HL-60 (cell line): ENCODE data around the gene ACSF3.

Source experiments
- DNase-seq, 2 experiments: peaks; one replicate each; pipeline ENCODE4 v3.0.0-alpha.2; 2010 to 2020; ENCODE audit warnings: low read depth in 1 of 2, low spot score in 1 of 2
- H3K27ac ChIP-seq: fragments of 250-450 bp; sonication (Bioruptor Pico); replicated peaks from 2 replicates; pipeline ENCODE4 v1.5.1; 2020; ENCODE audit warnings: mild to moderate bottlenecking, moderate library complexity
- H3K27me3 ChIP-seq: fragments of 250-450 bp; sonication (Bioruptor Pico); 2 replicates; pipeline ENCODE4 v1.5.1; 2021; ENCODE audit warnings: mild to moderate bottlenecking, moderate library complexity; ENCODE audit not compliant: insufficient read depth, poor library complexity, severe bottlenecking
- H3K4me3 ChIP-seq: replicated peaks from 2 replicates; pipeline ENCODE4 v1.5.1; 2011; ENCODE audit warnings: mild to moderate bottlenecking, control low read depth, low read length; ENCODE audit not compliant: insufficient read depth
- CTCF ChIP-seq: IDR thresholded peaks from one replicate; pipeline ENCODE4 v1.5.1; 2011; ENCODE audit warnings: low read length, control low read depth, inconsistent platforms; ENCODE audit not compliant: insufficient read depth
- GABPA ChIP-seq: IDR thresholded peaks from 2 replicates; pipeline ENCODE4 v1.6.1; 2012; ENCODE audit warnings: low read depth
- POLR2AphosphoS5 ChIP-seq: IDR thresholded peaks from 2 replicates; pipeline ENCODE4 v1.6.1; 2012; ENCODE audit warnings: low read depth
- REST ChIP-seq: IDR thresholded peaks from 2 replicates; pipeline ENCODE4 v1.6.1; 2012; ENCODE audit warnings: low read depth; ENCODE audit not compliant: insufficient replicate concordance
- SPI1 ChIP-seq: IDR thresholded peaks from 2 replicates; pipeline ENCODE4 v1.6.1; 2012; ENCODE audit warnings: low read depth, mild to moderate bottlenecking, borderline replicate concordance

Gene ACSF3

DNA sequence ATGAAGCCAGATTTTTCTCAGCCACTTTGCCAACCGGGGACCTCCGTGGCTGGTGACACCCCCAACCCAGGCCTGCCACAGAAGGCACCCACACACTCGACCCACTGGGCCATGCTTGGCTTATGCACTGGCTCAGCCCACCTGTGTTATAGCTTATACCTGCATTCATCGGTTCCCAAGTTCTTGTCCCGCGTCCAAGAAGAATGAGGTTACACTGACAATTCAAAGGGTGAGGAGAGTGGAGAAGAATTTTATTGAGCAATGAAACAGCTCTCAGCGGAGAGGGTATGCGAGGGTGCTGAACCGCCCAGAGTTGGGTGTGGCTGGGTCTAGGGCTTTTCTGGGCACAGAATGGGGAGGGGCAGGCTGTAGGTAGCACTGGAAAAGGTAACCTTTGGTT, 55.7 kb downstream of the ACSF3 start:
- Histone ChIP-seq H3K4me3 (no peak overlapping the region), H3K27me3 (no peaks in the 10 kb centered on the region)
- DNase-seq = no peak

DNA sequence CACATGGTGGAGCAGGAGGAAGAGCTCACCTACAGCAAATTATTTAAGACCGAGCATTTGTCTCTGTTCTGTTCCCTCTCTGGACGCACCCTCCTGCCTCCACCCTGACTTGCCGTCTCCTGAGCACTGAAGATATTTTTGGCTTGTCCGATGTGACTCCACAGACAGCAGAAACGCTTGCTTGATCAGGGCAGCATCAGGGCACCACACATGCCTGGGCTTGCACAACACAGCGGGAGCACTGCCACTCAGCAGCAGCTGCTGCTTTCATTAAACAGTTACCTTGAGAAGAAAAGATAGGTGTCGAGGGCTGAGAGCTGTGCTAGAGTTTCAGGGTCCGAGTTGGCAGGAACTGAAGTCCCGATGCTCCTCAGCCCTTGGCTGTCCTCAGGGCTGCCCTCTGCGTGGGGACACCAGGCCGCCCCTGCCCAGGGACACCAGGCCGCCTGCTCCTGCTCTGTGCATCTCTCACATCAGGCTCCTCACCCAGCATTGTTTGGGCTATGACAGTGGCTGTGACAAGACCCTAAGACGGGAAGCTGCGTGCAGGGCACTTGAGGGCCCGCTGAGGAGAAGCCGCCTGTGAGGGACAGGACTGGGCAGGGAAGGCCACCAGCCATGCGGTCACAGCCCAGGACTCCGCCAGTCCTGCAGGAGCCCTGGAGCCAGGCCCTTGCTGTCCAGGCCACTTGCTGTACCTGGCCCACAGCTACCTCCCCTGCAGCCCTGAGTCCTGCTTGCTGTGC, 56.6 kb downstream of the ACSF3 start:
- TF ChIP-seq REST = no peak
- Histone ChIP-seq H3K4me3 (no peak overlapping the region), H3K27ac (no peak overlapping the region), H3K27me3 (no peaks in the 10 kb centered on the region)
- no peak for DNase-seq

More for the DNA sequence above, 55.7 kb downstream of the ACSF3 start:
- no peak overlapping the region for H3K27ac ChIP-seq
- no peak for TF ChIP-seq REST
- no peak for TF ChIP-seq CTCF
- no peak for TF ChIP-seq POLR2AphosphoS5
- TF ChIP-seq GABPA = no peak
- TF ChIP-seq SPI1 = no peak

GRCh38 chr16:89150981-89151380, 57.3 kb downstream of the ACSF3 start:
- Histone ChIP-seq H3K27ac (no peak overlapping the region), H3K27me3 (no peaks in the 10 kb centered on the region), H3K4me3 (no peak overlapping the region)
- DNase-seq = no peak
- TF ChIP-seq SPI1 = no peak
- TF ChIP-seq CTCF = no peak
- TF ChIP-seq GABPA = no peak
- TF ChIP-seq REST = no peak
- no peak for TF ChIP-seq POLR2AphosphoS5
